ENCODE data around the gene PLEKHA5.
"Not testable (repeated sequence)": the region's sequence is repeated elsewhere in the genome, so short reads cannot be mapped to it uniquely, and the experiment has no call there.

Gene PLEKHA5

GRCh38 chr12:19129486-19130223 lies at the start of gene PLEKHA5:
PLEKHA5 (plus strand) TSS chr12:19129733; CDS start chr12:19129800, 67 bp downstream.
- DNase-seq (ENCODE audit: low spot score) = peak; percentile 84

GRCh38 chr12:19080918-19081317 lies 48.6 kb upstream of the PLEKHA5 start:
- no peak for DNase-seq (ENCODE audit: low spot score)

GRCh38 chr12:19082365-19082911 lies 47.1 kb upstream of the PLEKHA5 start:
- DNase-seq (ENCODE audit: low spot score) = no peak

GRCh38 chr12:19084547-19084946 lies 45.0 kb upstream of the PLEKHA5 start:
- no peak for DNase-seq (ENCODE audit: low spot score)

GRCh38 chr12:19085090-19085489 lies 44.4 kb upstream of the PLEKHA5 start:
- DNase-seq (ENCODE audit: low spot score) = no peak

GRCh38 chr12:19088606-19089005 lies 40.9 kb upstream of the PLEKHA5 start:
- no peak for DNase-seq (ENCODE audit: low spot score)

- not testable (repeated sequence) for DNase-seq (ENCODE audit: low spot score)
These were observed 37.1 kb upstream of the PLEKHA5 start for GRCh38 chr12:19092482-19092881.

- DNase-seq (ENCODE audit: low spot score) = no peak
These were observed 36.3 kb upstream of the PLEKHA5 start for GRCh38 chr12:19093218-19093617.

- DNase-seq (ENCODE audit: low spot score) = no peak
These were observed 34.2 kb upstream of the PLEKHA5 start for GRCh38 chr12:19095331-19095730.

- no peak for DNase-seq (ENCODE audit: low spot score)
These were observed 33.6 kb upstream of the PLEKHA5 start for GRCh38 chr12:19095756-19096480.

GRCh38 chr12:19105463-19105862 lies 24.1 kb upstream of the PLEKHA5 start:
- no peak for DNase-seq (ENCODE audit: low spot score)

- DNase-seq (ENCODE audit: low spot score) = no peak
These were observed 21.8 kb upstream of the PLEKHA5 start for GRCh38 chr12:19107750-19108149.

- no peak for DNase-seq (ENCODE audit: low spot score)
These were observed 19.2 kb upstream of the PLEKHA5 start for GRCh38 chr12:19110221-19110940.

- no peak for DNase-seq (ENCODE audit: low spot score)
These were observed 16.1 kb upstream of the PLEKHA5 start for GRCh38 chr12:19113464-19113863.

GRCh38 chr12:19115285-19115684 lies 14.2 kb upstream of the PLEKHA5 start:
- DNase-seq (ENCODE audit: low spot score) = no peak

GRCh38 chr12:19119440-19119839 lies 10.1 kb upstream of the PLEKHA5 start:
- DNase-seq (ENCODE audit: low spot score) = no peak

GRCh38 chr12:19120795-19121194 lies 8.7 kb upstream of the PLEKHA5 start:
- DNase-seq (ENCODE audit: low spot score) = no peak

GRCh38 chr12:19121449-19122018 lies 8.0 kb upstream of the PLEKHA5 start:
- DNase-seq (ENCODE audit: low spot score) = no peak

- DNase-seq (ENCODE audit: low spot score) = no peak
These were observed 4.2 kb upstream of the PLEKHA5 start for GRCh38 chr12:19125325-19125724.

GRCh38 chr12:19127270-19127669 lies 2.3 kb upstream of the PLEKHA5 start:
- no peak for DNase-seq (ENCODE audit: low spot score)

GRCh38 chr12:19128485-19128884 lies 1.0 kb upstream of the PLEKHA5 start:
- no peak for DNase-seq (ENCODE audit: low spot score)

GRCh38 chr12:19129122-19129485 lies 429 bp upstream of the PLEKHA5 start:
- DNase-seq (ENCODE audit: low spot score) = no peak

Data from SW480 (cell line).